ENCODE measurements around the gene FNIP1.

FNIP1 gene

DNA sequence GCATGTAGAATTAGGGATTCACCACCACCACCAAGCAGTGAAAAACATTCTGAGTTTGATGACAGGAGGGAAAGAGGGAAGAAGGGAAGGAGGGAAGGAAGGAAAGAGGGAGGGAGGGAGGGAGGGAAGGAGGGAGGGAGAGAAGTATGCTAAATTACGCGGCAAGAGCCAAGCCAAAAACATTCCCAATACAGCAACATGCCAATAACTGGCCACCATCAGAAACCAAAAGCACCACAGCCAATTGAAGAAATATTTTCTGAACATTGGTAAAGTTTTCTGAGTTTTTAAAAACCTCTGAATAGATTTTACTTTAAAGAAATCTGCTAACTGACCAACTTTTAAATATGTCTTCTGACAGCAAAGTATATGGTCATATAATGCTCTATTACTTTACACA is 36.0 kb downstream of the FNIP1 start:
- TF ChIP-seq, protein P1, sequence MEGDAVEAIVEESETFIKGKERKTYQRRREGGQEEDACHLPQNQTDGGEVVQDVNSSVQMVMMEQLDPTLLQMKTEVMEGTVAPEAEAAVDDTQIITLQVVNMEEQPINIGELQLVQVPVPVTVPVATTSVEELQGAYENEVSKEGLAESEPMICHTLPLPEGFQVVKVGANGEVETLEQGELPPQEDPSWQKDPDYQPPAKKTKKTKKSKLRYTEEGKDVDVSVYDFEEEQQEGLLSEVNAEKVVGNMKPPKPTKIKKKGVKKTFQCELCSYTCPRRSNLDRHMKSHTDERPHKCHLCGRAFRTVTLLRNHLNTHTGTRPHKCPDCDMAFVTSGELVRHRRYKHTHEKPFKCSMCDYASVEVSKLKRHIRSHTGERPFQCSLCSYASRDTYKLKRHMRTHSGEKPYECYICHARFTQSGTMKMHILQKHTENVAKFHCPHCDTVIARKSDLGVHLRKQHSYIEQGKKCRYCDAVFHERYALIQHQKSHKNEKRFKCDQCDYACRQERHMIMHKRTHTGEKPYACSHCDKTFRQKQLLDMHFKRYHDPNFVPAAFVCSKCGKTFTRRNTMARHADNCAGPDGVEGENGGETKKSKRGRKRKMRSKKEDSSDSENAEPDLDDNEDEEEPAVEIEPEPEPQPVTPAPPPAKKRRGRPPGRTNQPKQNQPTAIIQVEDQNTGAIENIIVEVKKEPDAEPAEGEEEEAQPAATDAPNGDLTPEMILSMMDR (IDR thresholded peaks at IDR 0.05; ENCODE audit: extremely low read depth, missing control alignments), result no peak
- no peak for DNase-seq (ENCODE audit: low spot score)

DNA sequence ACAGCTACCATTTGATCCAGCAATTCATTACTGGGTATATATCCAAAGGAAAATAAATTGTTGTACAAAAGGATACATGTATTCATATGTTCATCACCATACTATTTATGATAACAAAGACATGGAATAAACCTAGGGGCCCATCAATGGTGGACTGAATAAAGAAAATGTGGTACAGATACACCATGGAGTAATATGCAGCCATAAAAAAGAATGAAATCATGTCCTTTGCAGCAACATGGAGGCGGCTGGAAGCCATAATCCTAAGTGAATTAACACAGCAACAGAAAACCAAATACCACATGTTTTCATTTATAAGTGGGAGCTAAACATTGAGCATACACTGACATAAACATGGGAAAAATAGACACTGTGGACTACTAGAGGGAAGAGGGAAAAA is 37.1 kb downstream of the FNIP1 start:
- DNase-seq (ENCODE audit: low spot score), result no peak
- TF ChIP-seq, protein P1 (IDR thresholded peaks at IDR 0.05; ENCODE audit: extremely low read depth, missing control alignments), result no peak

DNA sequence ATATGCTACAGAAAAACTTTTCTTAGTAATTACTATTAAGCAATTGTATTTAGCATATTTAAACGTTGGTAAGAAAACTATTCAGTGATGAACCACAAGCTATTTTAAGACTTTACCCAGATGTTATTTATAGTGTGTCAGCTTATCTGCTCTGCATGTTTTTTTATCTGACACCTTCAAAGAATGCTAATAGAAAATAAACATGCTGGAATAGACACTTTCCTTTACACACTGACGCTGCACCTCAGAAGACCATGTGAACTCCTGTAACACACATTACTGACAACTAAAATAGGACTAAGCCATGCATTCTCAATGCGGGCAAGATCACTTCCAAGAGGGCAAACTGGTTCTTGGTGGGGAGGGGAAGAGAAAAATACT is 38.3 kb downstream of the FNIP1 start:
- TF ChIP-seq, protein P1 (IDR thresholded peaks at IDR 0.05; ENCODE audit: extremely low read depth, missing control alignments), result no peak
- DNase-seq (ENCODE audit: low spot score), result no peak

DNA sequence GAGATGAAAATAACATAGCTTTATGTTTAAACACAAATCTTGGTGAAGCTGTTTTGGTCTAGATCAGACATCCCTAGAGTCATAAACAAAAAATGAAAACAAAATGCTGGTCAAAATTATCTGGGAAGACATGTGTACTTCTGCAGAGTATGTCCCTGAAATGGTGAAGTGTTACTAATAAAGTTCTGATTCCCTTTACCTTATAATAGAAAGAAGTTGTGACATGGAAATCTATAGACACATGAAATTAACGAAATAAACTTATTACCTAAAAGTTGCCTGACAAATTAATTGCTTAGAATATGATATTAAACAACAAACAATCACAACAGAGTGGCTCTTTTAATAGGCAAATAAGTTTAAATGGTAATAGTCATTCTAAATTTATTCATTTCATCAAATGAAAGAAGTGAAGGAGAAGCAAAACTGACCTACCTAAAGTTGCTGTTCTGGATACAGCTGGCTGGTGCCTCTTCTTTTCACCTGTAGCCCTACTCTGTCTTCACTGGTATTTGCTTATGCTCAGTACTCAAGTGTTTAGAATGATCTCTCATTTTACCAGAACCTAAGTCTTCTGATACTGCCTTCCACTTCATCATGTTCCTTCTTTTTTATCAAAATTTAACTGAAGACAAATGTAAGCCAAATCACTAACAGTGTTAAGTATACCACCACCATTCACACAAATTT is 38.8 kb downstream of the FNIP1 start:
- TF ChIP-seq, protein P1 (IDR thresholded peaks at IDR 0.05; ENCODE audit: extremely low read depth, missing control alignments), result no peak
- DNase-seq (ENCODE audit: low spot score), result no peak

DNA sequence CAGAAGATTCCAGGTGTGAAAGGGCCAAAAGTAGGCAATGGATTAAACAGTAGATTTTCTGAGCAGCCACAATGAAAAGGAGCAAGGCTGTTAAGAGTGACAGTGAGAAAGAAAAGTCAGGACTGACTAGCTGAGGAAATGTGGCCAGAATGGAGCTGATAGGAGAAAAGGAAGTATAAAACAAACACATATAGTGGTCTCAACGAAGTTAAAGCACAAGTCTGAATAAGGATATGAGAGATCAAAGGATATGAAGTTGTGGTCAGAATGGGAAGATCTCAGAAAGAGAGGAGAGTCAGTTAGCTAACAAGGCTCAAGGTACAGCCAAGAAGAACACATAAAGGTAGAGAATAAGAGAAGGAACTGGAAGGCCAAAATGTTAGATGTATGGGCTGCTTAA is 39.9 kb downstream of the FNIP1 start:
- TF ChIP-seq, protein P1 (IDR thresholded peaks at IDR 0.05; ENCODE audit: extremely low read depth, missing control alignments), result no peak
- no peak for DNase-seq (ENCODE audit: low spot score)

DNA sequence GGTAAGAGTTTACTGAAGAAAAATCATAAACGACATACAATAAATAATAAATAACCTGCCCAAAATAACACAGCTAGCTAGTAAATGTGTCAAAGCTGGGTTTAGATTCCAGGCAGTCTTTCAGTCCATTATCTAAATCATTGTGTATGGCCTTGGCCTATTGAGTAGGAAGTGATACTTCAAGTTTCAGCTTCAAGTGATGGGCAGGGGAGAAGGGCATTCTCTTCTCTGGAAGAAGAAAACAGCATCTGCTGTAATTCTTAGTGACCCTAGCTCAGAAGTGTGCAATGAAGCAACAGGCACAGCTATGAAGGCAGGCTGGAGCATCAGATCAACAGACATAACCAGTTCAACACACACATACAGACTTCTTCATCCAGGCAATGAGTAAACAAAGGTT is 42.5 kb downstream of the FNIP1 start:
- TF ChIP-seq, protein P1 (IDR thresholded peaks at IDR 0.05; ENCODE audit: extremely low read depth, missing control alignments), result no peak
- DNase-seq (ENCODE audit: low spot score), result no peak

DNA sequence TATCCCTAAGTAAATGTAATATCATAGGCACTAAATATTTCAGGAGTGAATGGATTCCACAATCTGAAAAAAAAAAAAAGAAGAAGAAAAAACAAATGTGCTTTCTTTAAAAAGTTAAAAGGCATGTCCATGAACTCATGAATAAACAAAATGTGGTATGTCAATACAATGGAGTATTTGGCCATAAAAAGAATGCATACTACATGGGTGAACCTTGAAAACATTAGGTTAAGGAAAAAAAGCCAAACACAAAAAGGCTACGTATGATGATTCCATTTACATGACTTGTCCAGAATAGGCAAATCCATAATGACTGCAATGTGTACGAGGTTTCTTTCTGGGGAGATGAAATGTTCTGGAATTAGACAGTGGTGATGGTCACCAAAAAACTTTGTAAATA is 45.3 kb downstream of the FNIP1 start:
- TF ChIP-seq, protein P1 (IDR thresholded peaks at IDR 0.05; ENCODE audit: extremely low read depth, missing control alignments), result no peak
- no peak for DNase-seq (ENCODE audit: low spot score)

Data from GM20000 (cell line).